Measurements from ENCODE around the gene MARCHF10. TPM values are rescaled to one million over a fixed set of nuclear protein-coding genes. Genes with fewer than 3 reads are reported as not detected.

Gene MARCHF10
- total RNA-seq, 2 experiments from 2014 or later, result not detected

DNA sequence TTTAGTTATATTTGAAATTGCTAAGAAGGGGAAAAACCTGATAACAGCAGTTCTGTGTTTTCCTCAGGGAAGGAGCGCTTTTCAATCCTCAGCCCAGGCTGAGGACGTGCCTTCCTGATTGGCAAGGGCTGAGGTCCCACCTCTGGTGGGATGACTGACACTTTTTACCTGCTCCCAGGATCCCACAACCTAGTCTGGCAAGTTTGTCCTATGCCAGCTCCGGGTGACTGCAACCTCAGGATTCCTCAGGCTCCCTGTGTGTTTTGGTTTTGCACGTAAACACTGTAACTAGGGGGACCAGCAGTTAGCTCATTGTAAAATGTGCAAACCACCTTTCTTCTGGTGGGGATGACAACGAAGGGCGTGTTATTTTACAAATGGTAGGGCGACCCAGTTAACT lies 7.5 kb downstream of the MARCHF10 start:
- DNase-seq (no peak), ATAC-seq (no peak)
- intact Hi-C loops (cut with micrococcal nuclease), result no loop called here
- Mint-ChIP-seq H3K27me3 (peaks cover 17% of the 10 kb centered on the region), H3K4me1 (ENCODE audit: low read depth) (no peaks in the 10 kb centered on the region), H3K36me3 (ENCODE audit: low read depth) (no peaks in the 10 kb centered on the region), H3K27ac (no peak overlapping the region), H3K9me3 (no peaks in the 10 kb centered on the region), H3K4me3 (no peak overlapping the region)
- TF ChIP-seq CTCF (IDR thresholded peaks at IDR 0.05), result no peak
- POLR2A ChIA-PET, result no interaction called here
- CTCF ChIA-PET, result no interaction called here

DNA sequence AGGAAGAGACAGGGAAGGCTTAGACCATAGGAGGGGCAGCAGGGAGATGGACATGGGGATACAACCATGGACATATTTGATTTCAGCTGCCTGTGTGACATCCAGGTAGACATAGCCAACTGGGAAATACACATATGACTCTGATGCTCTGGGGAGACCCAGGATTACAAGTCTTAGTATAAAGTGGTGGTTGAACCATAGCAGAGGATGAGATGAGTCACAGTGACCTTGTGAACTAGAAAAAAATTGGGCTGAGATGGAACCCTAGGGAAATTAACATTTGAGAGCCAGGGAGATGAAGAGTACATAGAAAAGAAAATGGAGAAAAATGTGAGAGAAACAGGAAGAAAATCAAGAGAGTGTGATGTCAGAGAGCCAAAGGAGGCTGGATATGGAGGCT lies 10.2 kb downstream of the MARCHF10 start:
- Mint-ChIP-seq H3K36me3 (ENCODE audit: low read depth) (peaks cover 3% of the 10 kb centered on the region), H3K9me3 (no peaks in the 10 kb centered on the region), H3K27me3 (peaks cover 12% of the 10 kb centered on the region), H3K4me1 (ENCODE audit: low read depth) (peaks cover 10% of the 10 kb centered on the region), H3K27ac (no peak overlapping the region), H3K4me3 (no peak overlapping the region)
- no peak for DNase-seq
- intact Hi-C loops (cut with micrococcal nuclease), result no loop called here
- no peak for ATAC-seq
- no peak for TF ChIP-seq CTCF (IDR thresholded peaks at IDR 0.05)
- POLR2A ChIA-PET, result interaction anchor here (0.6 to 0.7 kb wide), 2 partner anchors 113 to 595 kb away, joined by 3 to 4 read pairs; no protein-coding TSS in a partner anchor
- CTCF ChIA-PET, result no interaction called here

DNA sequence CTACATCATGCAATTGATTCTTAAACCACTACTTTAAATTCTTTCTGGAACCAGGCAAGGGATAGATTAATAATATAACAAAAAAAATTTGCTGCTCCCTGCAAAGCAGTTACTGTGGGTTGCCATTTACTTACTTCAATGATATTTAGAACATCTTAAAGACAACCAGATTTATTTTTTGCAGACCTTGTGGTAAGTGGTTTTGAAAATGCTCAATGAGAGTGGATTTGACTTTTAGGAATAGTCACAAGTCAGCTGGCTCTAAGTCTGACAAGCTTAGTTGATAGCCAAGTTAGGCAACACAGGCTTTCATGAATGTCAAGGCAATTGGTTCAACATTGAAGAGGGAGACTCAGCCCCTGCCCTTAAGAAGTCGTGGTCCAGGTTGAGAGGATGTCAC lies 11.8 kb downstream of the MARCHF10 start:
- CTCF ChIA-PET, result no interaction called here
- H3K27ac Mint-ChIP-seq, result no peak overlapping the region
- ATAC-seq (no peak), DNase-seq (no peak)
- H3K9me3 Mint-ChIP-seq, result no peaks in the 10 kb centered on the region
- H3K4me3 Mint-ChIP-seq, result no peak overlapping the region
- POLR2A ChIA-PET, result no interaction called here
- H3K36me3 Mint-ChIP-seq (ENCODE audit: low read depth), result peaks cover 3% of the 10 kb centered on the region
- H3K4me1 Mint-ChIP-seq (ENCODE audit: low read depth), result peaks cover 10% of the 10 kb centered on the region
- peaks cover 8% of the 10 kb centered on the region for H3K27me3 Mint-ChIP-seq
- intact Hi-C loops (cut with micrococcal nuclease), result no loop called here
- TF ChIP-seq CTCF (IDR thresholded peaks at IDR 0.05), result no peak

DNA sequence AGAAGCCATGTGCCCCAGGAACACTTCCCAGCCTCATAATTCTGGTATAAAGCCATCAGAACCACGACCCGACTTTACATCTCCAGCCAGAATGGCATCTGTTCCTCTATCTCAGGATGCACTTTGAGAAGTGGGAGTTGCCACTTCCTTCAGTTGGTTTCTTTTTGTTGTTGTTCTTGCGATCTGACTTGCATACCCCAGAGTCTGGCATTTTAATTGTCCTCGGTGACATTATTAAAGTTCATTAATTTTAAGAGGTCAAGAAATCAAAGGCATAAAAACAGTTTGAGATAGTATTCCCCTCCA lies 13.5 kb downstream of the MARCHF10 start:
- no peak for TF ChIP-seq CTCF (IDR thresholded peaks at IDR 0.05)
- DNase-seq, result no peak
- peak overlapping the region; percentile 44 for H3K27ac Mint-ChIP-seq
- peaks cover 3% of the 10 kb centered on the region for H3K36me3 Mint-ChIP-seq (ENCODE audit: low read depth)
- H3K4me1 Mint-ChIP-seq (ENCODE audit: low read depth), result peaks cover 10% of the 10 kb centered on the region
- ChIA-PET CTCF (interaction anchor here (1.1 kb wide), 1 partner anchor 16 kb away, joined by 3 read pairs; no protein-coding TSS in a partner anchor), POLR2A (no interaction called here)
- peak; percentile 30 for ATAC-seq
- H3K9me3 Mint-ChIP-seq, result no peaks in the 10 kb centered on the region
- H3K27me3 Mint-ChIP-seq, result peaks cover 8% of the 10 kb centered on the region
- peak overlapping the region; percentile 9 for H3K4me3 Mint-ChIP-seq
- intact Hi-C loops (cut with micrococcal nuclease), result no loop called here

DNA sequence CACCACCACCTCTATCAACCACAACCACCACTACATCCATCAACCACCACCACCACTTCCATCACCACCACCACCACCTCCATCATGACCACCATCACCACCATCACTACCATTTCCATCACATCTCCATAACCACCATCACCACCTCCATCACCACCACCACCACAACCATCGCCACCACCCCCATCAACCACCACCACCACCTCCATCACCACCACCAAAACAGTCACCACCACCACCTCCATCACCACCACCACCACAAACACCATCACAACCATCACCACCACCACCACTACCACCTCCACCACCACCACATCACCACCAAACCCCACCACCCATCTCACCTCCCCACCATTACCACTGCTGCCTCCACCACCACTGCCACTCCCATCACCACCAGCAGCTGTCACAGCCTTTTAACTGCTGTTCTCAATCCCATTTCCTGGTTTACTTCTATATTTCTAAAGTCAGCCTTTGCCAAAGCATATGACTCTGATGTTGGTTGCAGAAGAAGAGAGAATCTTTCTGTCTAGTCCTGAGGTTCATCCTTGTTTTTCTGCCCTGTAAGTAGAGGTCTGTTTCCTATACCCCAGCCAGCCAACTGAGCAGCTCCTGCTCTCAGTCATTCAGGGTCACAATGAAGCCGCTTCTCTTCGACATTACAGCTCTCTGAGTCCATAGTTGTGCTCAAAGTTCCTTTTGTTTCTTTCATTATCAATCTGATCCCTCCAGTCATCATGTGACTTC lies 14.0 kb downstream of the MARCHF10 start:
- Mint-ChIP-seq H3K27me3 (peaks cover 11% of the 10 kb centered on the region), H3K4me3 (peak overlapping the region; percentile 9), H3K36me3 (ENCODE audit: low read depth) (peaks cover 3% of the 10 kb centered on the region), H3K4me1 (ENCODE audit: low read depth) (peaks cover 10% of the 10 kb centered on the region), H3K9me3 (no peaks in the 10 kb centered on the region), H3K27ac (peak overlapping the region; percentile 44)
- DNase-seq (no peak), ATAC-seq (peak; percentile 30)
- no peak for TF ChIP-seq CTCF (IDR thresholded peaks at IDR 0.05)
- ChIA-PET CTCF (no interaction called here), POLR2A (no interaction called here)
- intact Hi-C loops (cut with micrococcal nuclease), result no loop called here

Data from activated CD8-positive, alpha-beta T cell treated with anti-CD3 and anti-CD28 coated beads for 36 hours (primary cell).